HepG2 (cell line): ENCODE measurements around the gene LUC7L2. TPM values are rescaled to one million over a fixed set of nuclear protein-coding genes. Genes with fewer than 3 reads are reported as not detected.

ENCODE experiments used
- CCAR2 ChIP-seq: fragments of 200-400 bp; formaldehyde crosslinking; optimal IDR thresholded peaks from 2 replicates; pipeline ENCODE3; 2018; ENCODE audit warnings: low read depth, mild to moderate bottlenecking, low read length, moderate library complexity
- FOXK1 ChIP-seq: sonication (generic); formaldehyde crosslinking; IDR thresholded peaks from 2 replicates; pipeline ENCODE4 v1.4.0; 2020; ENCODE audit warnings: low read depth, missing genetic modification reagents, borderline replicate concordance
- GABPB1 ChIP-seq: IDR thresholded peaks from 2 replicates; pipeline ENCODE4 v1.6.1; 2016; ENCODE audit warnings: mild to moderate bottlenecking, missing genetic modification reagents, moderate library complexity, missing compliant biosample characterization
- HES4 ChIP-seq: sonication (generic); formaldehyde crosslinking; IDR thresholded peaks from 2 replicates; pipeline ENCODE4 v1.9.0; 2021; ENCODE audit warnings: mild to moderate bottlenecking, missing genetic modification reagents, borderline replicate concordance
- KMT2B ChIP-seq: IDR thresholded peaks from 2 replicates; pipeline ENCODE4 v1.6.1; 2016; ENCODE audit warnings: missing genetic modification reagents, missing compliant biosample characterization
- POGZ ChIP-seq: sonication (generic); formaldehyde crosslinking; IDR thresholded peaks from 2 replicates; pipeline ENCODE4 v1.4.0; 2020; ENCODE audit warnings: mild to moderate bottlenecking, missing genetic modification reagents
- SMARCC2 ChIP-seq: fragments of 450-650 bp; IDR thresholded peaks from 2 replicates; pipeline ENCODE4 v1.6.1; 2017; ENCODE audit warnings: antibody characterized with exemption, mild to moderate bottlenecking
- TERF1 ChIP-seq: sonication (generic); formaldehyde crosslinking; IDR thresholded peaks from 2 replicates; pipeline ENCODE4 v1.8.0; 2022; ENCODE audit warnings: mild to moderate bottlenecking, missing genetic modification reagents, moderate library complexity
- UBTF ChIP-seq: sonication (generic); formaldehyde crosslinking; IDR thresholded peaks from 2 replicates; pipeline ENCODE4 v1.4.0; 2020; ENCODE audit warnings: mild to moderate bottlenecking, missing genetic modification reagents
- ZBTB10 ChIP-seq: sonication (generic); formaldehyde crosslinking; IDR thresholded peaks from 2 replicates; pipeline ENCODE4 v1.4.0; 2020; ENCODE audit warnings: missing genetic modification reagents, borderline replicate concordance
- ZHX1 ChIP-seq: sonication (generic); formaldehyde crosslinking; IDR thresholded peaks from 2 replicates; pipeline ENCODE4 v1.8.1; 2022; ENCODE audit warnings: low read depth, mild to moderate bottlenecking, missing genetic modification reagents
- ZNF12 ChIP-seq: sonication (generic); formaldehyde crosslinking; IDR thresholded peaks from 2 replicates; pipeline ENCODE4 v1.5.0; 2020; ENCODE audit warnings: missing genetic modification reagents
- ZNF207 ChIP-seq: fragments of 450-650 bp; IDR thresholded peaks from 2 replicates; pipeline ENCODE4 v1.6.1; 2016; ENCODE audit warnings: antibody characterized with exemption, borderline replicate concordance
- ZNF512 ChIP-seq: sonication (generic); formaldehyde crosslinking; IDR thresholded peaks from 2 replicates; pipeline ENCODE4 v1.4.0; 2020; ENCODE audit warnings: mild to moderate bottlenecking, missing genetic modification reagents
- ZNF577 ChIP-seq: sonication (generic); formaldehyde crosslinking; IDR thresholded peaks from 2 replicates; pipeline ENCODE4 v1.4.0; 2020; ENCODE audit warnings: mild to moderate bottlenecking, low read depth, missing genetic modification reagents, borderline replicate concordance
- ZNF773 ChIP-seq: sonication (generic); formaldehyde crosslinking; IDR thresholded peaks from 2 replicates; pipeline ENCODE4 v1.4.0; 2020; ENCODE audit warnings: missing genetic modification reagents, borderline replicate concordance
- ZNF879 ChIP-seq: sonication (generic); formaldehyde crosslinking; IDR thresholded peaks from 2 replicates; pipeline ENCODE4 v1.8.1; 2023; ENCODE audit warnings: missing genetic modification reagents
- ZSCAN30 ChIP-seq: sonication (generic); formaldehyde crosslinking; IDR thresholded peaks from 2 replicates; pipeline ENCODE4 v1.5.0; 2020; ENCODE audit warnings: mild to moderate bottlenecking, missing genetic modification reagents
- polyA plus RNA-seq, 8 experiments: library from polyadenylated mRNA; depleted of rRNA in 3 of 8; stranded (reverse) in 7 of 8; unstranded in 1 of 8; fragments of >200 nt; fragmentation: Illumina TruSeq in 4 of 8; extraction: Trizol in 4 of 8; gene quantifications; 2 replicates each; pipeline versions ENCODE4 v1.2.1 to v1.2.3, GENCODE V29; 2011 to 2016; ENCODE audit warnings: low read depth in 4 of 8, missing spikeins in 1 of 8, mixed read lengths in 1 of 8; ENCODE audit not compliant: insufficient read depth in 1 of 8
- total RNA-seq, 5 experiments: library from RNA; depleted of rRNA; stranded (reverse); fragments of >200 nt; fragmentation: Illumina TruSeq; extraction: Trizol; gene quantifications; 2 replicates each; pipeline ENCODE4 v1.2.3, GENCODE V29; 2016; ENCODE audit warnings: low read depth in 1 of 5

Gene LUC7L2
- total and polyA plus RNA-seq, 2 of the 13 experiments (the other 11 are each of a cell fraction or from before 2014, with no cell fraction given) = 17.9 to 50.7 TPM

- TF ChIP-seq UBTF (CRISPR knock-in tag) = peak; percentile 88
- peak; percentile 62; the same call in 1 of the 2 replicates for TF ChIP-seq GABPB1
- TF ChIP-seq SMARCC2 = no peak
- no peak for TF ChIP-seq POGZ (CRISPR knock-in tag)
- TF ChIP-seq ZNF512 (CRISPR knock-in tag) = 0 out of 2 replicates have a peak, but pooled peaks have one; percentile 45
- TF ChIP-seq TERF1 (CRISPR knock-in tag) = no peak
- TF ChIP-seq ZNF577 (CRISPR knock-in tag) = no peak
- 0 out of 2 replicates have a peak, but pooled peaks have one; percentile 19 for TF ChIP-seq HES4 (CRISPR knock-in tag)
- TF ChIP-seq ZSCAN30 = no peak
- TF ChIP-seq ZNF12 (CRISPR knock-in tag) = no peak
- no peak for TF ChIP-seq ZHX1 (CRISPR knock-in tag)
- peak; percentile 7; the same call in 1 of the 2 replicates for TF ChIP-seq FOXK1
- no peak; the same call in none of the 2 replicates for TF ChIP-seq ZBTB10 (CRISPR knock-in tag)
- TF ChIP-seq CCAR2 = no peak
- TF ChIP-seq ZNF207 = no peak
- TF ChIP-seq ZNF879 (CRISPR knock-in tag) = 0 out of 2 replicates have a peak, but pooled peaks have one; percentile 17
- TF ChIP-seq ZNF773 (CRISPR knock-in tag) = no peak
- TF ChIP-seq KMT2B (CRISPR knock-in tag) = no peak
These were observed 18.5 kb upstream of the LUC7L2 start, which contains the start of gene FMC1 (continued) for GRCh38 chr7:139341058-139341775.
